Measurements from ENCODE around the gene STAT3.
A peak's percentile ranks its signal among the peaks of the same experiment; 100 is the strongest.

The STAT3 gene

GRCh38 chr17:42388381-42389134 lies at the start of gene STAT3:
STAT3 (minus strand) TSS chr17:42388442; CDS start chr17:42348516, 39,926 bp downstream.
- WGBS (ENCODE audit: insufficient coverage, insufficient read length): no CpG with 5 or more reads among the region's 44 CpGs
- DNase-seq (ENCODE audit: low read depth, low spot score): peak; percentile 100
- no peaks in the 10 kb centered on the region for H3K9me3 ChIP-seq (ENCODE audit: control insufficient read depth, insufficient read depth, low read length)
- H3K4me1 ChIP-seq (ENCODE audit: control insufficient read depth, insufficient read depth, low read length): peaks cover 2% of the 10 kb centered on the region; the same call in 1 of the 2 replicates
- H3K27me3 ChIP-seq (ENCODE audit: control insufficient read depth, insufficient read depth, low read length): no peaks in the 10 kb centered on the region
- no peaks in the 10 kb centered on the region for H3K36me3 ChIP-seq (ENCODE audit: control insufficient read depth, insufficient read depth, low read length)
- peak within 1 kb of the TSS; percentile 88 for H3K4me3 ChIP-seq (ENCODE audit: low read length)
- no peak within 1 kb of the TSS for H3K27ac ChIP-seq (ENCODE audit: low read length)

- H3K36me3 ChIP-seq (ENCODE audit: control insufficient read depth, insufficient read depth, low read length): no peaks in the 10 kb centered on the region
- no CpG with 5 or more reads among the region's 6 CpGs for WGBS (ENCODE audit: insufficient coverage, insufficient read length)
- no peaks in the 10 kb centered on the region for H3K4me1 ChIP-seq (ENCODE audit: control insufficient read depth, insufficient read depth, low read length)
- no peaks in the 10 kb centered on the region for H3K27me3 ChIP-seq (ENCODE audit: control insufficient read depth, insufficient read depth, low read length)
- no peaks in the 10 kb centered on the region for H3K9me3 ChIP-seq (ENCODE audit: control insufficient read depth, insufficient read depth, low read length)
- no peak for DNase-seq (ENCODE audit: low read depth, low spot score)
- no peak overlapping the region for H3K4me3 ChIP-seq (ENCODE audit: low read length)
- H3K27ac ChIP-seq (ENCODE audit: low read length): no peak overlapping the region
These were observed 48.1 kb upstream of the STAT3 start for GRCh38 chr17:42436391-42436790.

- Histone ChIP-seq H3K9me3 (ENCODE audit: control insufficient read depth, insufficient read depth, low read length) (no peaks in the 10 kb centered on the region), H3K27ac (ENCODE audit: low read length) (no peak overlapping the region), H3K27me3 (ENCODE audit: control insufficient read depth, insufficient read depth, low read length) (no peaks in the 10 kb centered on the region), H3K4me1 (ENCODE audit: control insufficient read depth, insufficient read depth, low read length) (no peaks in the 10 kb centered on the region), H3K36me3 (ENCODE audit: control insufficient read depth, insufficient read depth, low read length) (no peaks in the 10 kb centered on the region), H3K4me3 (ENCODE audit: low read length) (no peak overlapping the region)
- DNase-seq (ENCODE audit: low read depth, low spot score): no peak
- no CpG with 5 or more reads among the region's 3 CpGs for WGBS (ENCODE audit: insufficient coverage, insufficient read length)
These were observed 43.5 kb upstream of the STAT3 start for GRCh38 chr17:42431758-42432161.

- H3K27ac ChIP-seq (ENCODE audit: low read length): no peak overlapping the region
These were observed 41.6 kb upstream of the STAT3 start for GRCh38 chr17:42429726-42430447.

GRCh38 chr17:42428141-42428944 lies 40.1 kb upstream of the STAT3 start:
- DNase-seq (ENCODE audit: low read depth, low spot score): no peak
- Histone ChIP-seq H3K4me1 (ENCODE audit: control insufficient read depth, insufficient read depth, low read length) (no peaks in the 10 kb centered on the region), H3K27ac (ENCODE audit: low read length) (no peak overlapping the region), H3K4me3 (ENCODE audit: low read length) (no peak overlapping the region), H3K27me3 (ENCODE audit: control insufficient read depth, insufficient read depth, low read length) (no peaks in the 10 kb centered on the region), H3K9me3 (ENCODE audit: control insufficient read depth, insufficient read depth, low read length) (no peaks in the 10 kb centered on the region), H3K36me3 (ENCODE audit: control insufficient read depth, insufficient read depth, low read length) (no peaks in the 10 kb centered on the region)
- WGBS (ENCODE audit: insufficient coverage, insufficient read length): no CpG with 5 or more reads among the region's 4 CpGs

More at GRCh38 chr17:42429726-42430447, 41.6 kb upstream of the STAT3 start:
- H3K36me3 ChIP-seq (ENCODE audit: control insufficient read depth, insufficient read depth, low read length): no peaks in the 10 kb centered on the region
- no peak overlapping the region for H3K4me3 ChIP-seq (ENCODE audit: low read length)
- no peak for DNase-seq (ENCODE audit: low read depth, low spot score)
- WGBS (ENCODE audit: insufficient coverage, insufficient read length): no CpG with 5 or more reads among the region's 3 CpGs
- H3K9me3 ChIP-seq (ENCODE audit: control insufficient read depth, insufficient read depth, low read length): no peaks in the 10 kb centered on the region
- H3K4me1 ChIP-seq (ENCODE audit: control insufficient read depth, insufficient read depth, low read length): no peaks in the 10 kb centered on the region
- H3K27me3 ChIP-seq (ENCODE audit: control insufficient read depth, insufficient read depth, low read length): no peaks in the 10 kb centered on the region

DNA sequence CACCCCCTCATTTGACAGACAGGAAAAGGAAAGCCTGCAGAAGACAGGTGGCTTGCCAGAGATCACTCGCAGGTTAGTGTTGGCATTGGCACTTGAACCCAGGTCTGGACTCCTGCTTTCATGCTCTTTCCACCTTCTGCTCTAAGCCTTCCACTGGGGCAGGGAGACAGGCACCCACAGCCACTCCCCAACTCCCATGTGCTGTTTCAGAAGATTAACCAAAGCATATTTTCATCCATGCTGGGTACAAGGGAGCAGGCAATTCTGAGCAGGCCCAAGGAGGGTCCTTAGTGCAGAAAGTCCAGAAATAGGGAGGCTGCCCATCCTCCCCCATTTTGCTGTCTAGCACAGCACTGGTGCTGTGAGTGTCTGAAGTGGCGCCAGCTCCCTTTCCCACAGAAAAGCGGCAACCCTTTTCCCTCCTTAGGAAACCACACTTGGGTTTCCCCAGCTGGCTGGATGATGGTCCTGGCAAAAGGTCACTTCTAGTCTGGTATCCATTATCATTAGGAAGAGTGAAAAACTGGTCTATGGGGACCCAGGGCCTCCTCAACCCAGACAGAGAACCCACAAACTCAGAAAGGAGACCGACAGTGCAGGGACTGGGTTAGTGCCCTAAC lies 36.9 kb upstream of the STAT3 start:
- Histone ChIP-seq H3K4me1 (ENCODE audit: control insufficient read depth, insufficient read depth, low read length) (0 out of 2 replicates have a peak, but pooled peaks cover 3% of the 10 kb centered on the region), H3K36me3 (ENCODE audit: control insufficient read depth, insufficient read depth, low read length) (no peaks in the 10 kb centered on the region), H3K9me3 (ENCODE audit: control insufficient read depth, insufficient read depth, low read length) (no peaks in the 10 kb centered on the region), H3K27ac (ENCODE audit: low read length) (no peak overlapping the region), H3K4me3 (ENCODE audit: low read length) (no peak overlapping the region), H3K27me3 (ENCODE audit: control insufficient read depth, insufficient read depth, low read length) (no peaks in the 10 kb centered on the region)
- DNase-seq (ENCODE audit: low read depth, low spot score): no peak
- WGBS (ENCODE audit: insufficient coverage, insufficient read length): no CpG with 5 or more reads among the region's 4 CpGs

DNA sequence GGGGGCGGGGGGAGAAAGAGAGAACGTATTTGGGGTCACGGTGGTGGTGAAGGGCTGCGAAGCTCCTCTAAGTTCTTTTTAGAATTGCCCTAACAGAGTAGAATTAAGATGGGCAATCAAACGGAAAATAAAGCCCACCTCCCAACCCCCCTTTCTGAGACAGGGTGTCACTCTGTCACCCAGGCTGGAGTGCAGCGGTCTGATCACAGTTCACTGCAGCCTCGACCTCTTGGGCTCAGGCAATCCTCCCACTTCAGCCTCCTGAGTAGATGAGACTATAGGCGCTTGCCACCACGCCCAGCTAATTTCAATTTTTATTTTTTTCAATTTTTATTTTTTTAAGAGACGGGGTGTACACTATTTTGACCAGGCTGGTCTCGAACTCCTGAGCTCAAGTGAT lies 35.5 kb upstream of the STAT3 start:
- Histone ChIP-seq H3K4me3 (ENCODE audit: low read length) (no peak overlapping the region), H3K4me1 (ENCODE audit: control insufficient read depth, insufficient read depth, low read length) (0 out of 2 replicates have a peak, but pooled peaks cover 3% of the 10 kb centered on the region)
- no CpG with 5 or more reads among the region's 11 CpGs for WGBS (ENCODE audit: insufficient coverage, insufficient read length)

DNA sequence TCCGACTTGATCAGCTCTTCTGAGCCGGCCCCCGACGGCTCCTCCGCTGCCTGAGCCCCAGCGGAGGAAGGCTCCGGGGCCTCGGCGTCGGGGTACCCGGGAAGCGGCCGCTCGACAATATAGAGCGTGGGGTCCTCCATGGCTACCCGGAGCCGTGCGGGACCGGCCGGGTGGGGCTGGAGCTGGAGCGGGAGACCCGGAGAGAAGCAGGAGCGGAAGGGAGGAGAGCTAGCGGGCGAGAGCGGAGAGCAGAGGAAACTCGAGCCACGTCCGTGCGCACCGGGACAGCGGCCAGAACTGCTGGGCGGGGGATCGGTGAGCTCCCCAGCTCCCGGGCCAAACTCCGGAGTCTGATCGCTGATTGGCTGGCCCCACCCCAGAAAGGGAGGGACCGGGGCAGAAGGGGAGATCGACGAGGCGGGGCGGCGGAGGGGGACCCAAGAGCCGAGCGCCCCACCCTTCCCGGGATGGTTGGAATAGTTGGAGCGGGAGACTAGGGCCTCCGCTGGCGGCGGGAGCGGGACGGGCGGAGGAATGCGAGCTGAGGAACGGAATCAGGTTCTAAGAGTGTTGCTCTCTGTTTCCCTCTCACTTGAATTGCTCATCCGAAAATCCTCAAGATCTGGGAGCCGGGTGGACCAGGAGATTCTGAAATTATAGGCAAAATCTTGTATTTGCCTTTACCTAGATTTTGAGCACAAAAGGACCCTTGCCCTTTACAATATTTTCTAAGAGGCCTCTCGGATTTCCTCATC lies 34.9 kb upstream of the STAT3 start, which contains the start of gene CAVIN1:
TSS of gene CAVIN1 (minus strand) at position 299 of the 755 bp plus-strand sequence. CDS start at position 140, 159 bp downstream.
- 0 out of 2 replicates have a peak, but pooled peaks cover 3% of the 10 kb centered on the region for H3K4me1 ChIP-seq (ENCODE audit: control insufficient read depth, insufficient read depth, low read length)
- DNase-seq (ENCODE audit: low read depth, low spot score): peak; percentile 85
- H3K27ac ChIP-seq (ENCODE audit: low read length): no peak within 1 kb of the TSS
- peak within 1 kb of the TSS; percentile 64; the same call in 1 of the 2 replicates for H3K4me3 ChIP-seq (ENCODE audit: low read length)
- no peaks in the 10 kb centered on the region for H3K9me3 ChIP-seq (ENCODE audit: control insufficient read depth, insufficient read depth, low read length)
- H3K27me3 ChIP-seq (ENCODE audit: control insufficient read depth, insufficient read depth, low read length): no peaks in the 10 kb centered on the region
- WGBS (ENCODE audit: insufficient coverage, insufficient read length): no CpG with 5 or more reads among the region's 58 CpGs
- no peaks in the 10 kb centered on the region for H3K36me3 ChIP-seq (ENCODE audit: control insufficient read depth, insufficient read depth, low read length)

More for the DNA sequence above, 35.5 kb upstream of the STAT3 start:
- no peaks in the 10 kb centered on the region for H3K36me3 ChIP-seq (ENCODE audit: control insufficient read depth, insufficient read depth, low read length)
- H3K27me3 ChIP-seq (ENCODE audit: control insufficient read depth, insufficient read depth, low read length): no peaks in the 10 kb centered on the region
- H3K27ac ChIP-seq (ENCODE audit: low read length): no peak overlapping the region
- H3K9me3 ChIP-seq (ENCODE audit: control insufficient read depth, insufficient read depth, low read length): no peaks in the 10 kb centered on the region
- DNase-seq (ENCODE audit: low read depth, low spot score): no peak

GRCh38 chr17:42422412-42422957 lies 34.2 kb upstream of the STAT3 start:
- peak overlapping the region; percentile 64; the same call in 1 of the 2 replicates for H3K4me3 ChIP-seq (ENCODE audit: low read length)
- H3K4me1 ChIP-seq (ENCODE audit: control insufficient read depth, insufficient read depth, low read length): 0 out of 2 replicates have a peak, but pooled peaks cover 3% of the 10 kb centered on the region
- no peaks in the 10 kb centered on the region for H3K36me3 ChIP-seq (ENCODE audit: control insufficient read depth, insufficient read depth, low read length)
- H3K9me3 ChIP-seq (ENCODE audit: control insufficient read depth, insufficient read depth, low read length): no peaks in the 10 kb centered on the region
- WGBS (ENCODE audit: insufficient coverage, insufficient read length): no CpG with 5 or more reads among the region's 44 CpGs
- H3K27ac ChIP-seq (ENCODE audit: low read length): no peak overlapping the region
- no peak for DNase-seq (ENCODE audit: low read depth, low spot score)
- H3K27me3 ChIP-seq (ENCODE audit: control insufficient read depth, insufficient read depth, low read length): no peaks in the 10 kb centered on the region

Data from iPS DF 6.9 (cell line).